HG03175 (cell line): ENCODE results near the gene PINK1.
"Not testable (repeated sequence)": the region's sequence is repeated elsewhere in the genome, so short reads cannot be mapped to it uniquely, and the experiment has no call there.

Source experiments
- ATAC-seq: cut with Tn5 transposase; IDR thresholded peaks from one replicate; pipeline ENCODE4 v1.9.1; 2021; ENCODE audit warnings: mild to moderate bottlenecking, moderate library complexity; ENCODE audit not compliant: unreplicated experiment

Gene PINK1

GRCh38 chr1:20633190-20634064 is at the start of gene PINK1:
Gene PINK1 (plus strand): TSS chr1:20633458. CDS start chr1:20633549, 91 bp downstream.
- peak; percentile 60 for ATAC-seq

- no peak for ATAC-seq
These were observed 48.4 kb upstream of the PINK1 start for GRCh38 chr1:20584890-20585289.

- ATAC-seq, result no peak
These were observed 46.2 kb upstream of the PINK1 start for GRCh38 chr1:20586953-20587660.

GRCh38 chr1:20587661-20588053 is 45.6 kb upstream of the PINK1 start:
- no peak for ATAC-seq

GRCh38 chr1:20588634-20589225 is 44.5 kb upstream of the PINK1 start, which contains the start of gene CDA:
Gene CDA (plus strand): TSS chr1:20589097. CDS start chr1:20589130, 33 bp downstream.
- no peak for ATAC-seq

- ATAC-seq, result no peak
These were observed 43.7 kb upstream of the PINK1 start for GRCh38 chr1:20589331-20590278.

- ATAC-seq, result no peak
These were observed 42.9 kb upstream of the PINK1 start for GRCh38 chr1:20590306-20590777.

- no peak for ATAC-seq
These were observed 39.5 kb upstream of the PINK1 start for GRCh38 chr1:20593756-20594155.

- no peak for ATAC-seq
These were observed 38.5 kb upstream of the PINK1 start for GRCh38 chr1:20594746-20595145.

GRCh38 chr1:20596106-20596505 is 37.2 kb upstream of the PINK1 start:
- ATAC-seq, result no peak

GRCh38 chr1:20597650-20598049 is 35.6 kb upstream of the PINK1 start:
- no peak for ATAC-seq

- no peak for ATAC-seq
These were observed 33.1 kb upstream of the PINK1 start for GRCh38 chr1:20600156-20600555.

GRCh38 chr1:20601129-20601825 is 32.0 kb upstream of the PINK1 start:
- ATAC-seq, result no peak

- no peak for ATAC-seq
These were observed 30.3 kb upstream of the PINK1 start for GRCh38 chr1:20602851-20603450.

- ATAC-seq, result no peak
These were observed 29.5 kb upstream of the PINK1 start for GRCh38 chr1:20603504-20604464.

- ATAC-seq, result no peak
These were observed 28.6 kb upstream of the PINK1 start for GRCh38 chr1:20604678-20605077.

- ATAC-seq, result not testable (repeated sequence)
These were observed 26.3 kb upstream of the PINK1 start for GRCh38 chr1:20606801-20607570.
